ENCODE results near the gene SIDT1. TPM values are rescaled to one million over a fixed set of nuclear protein-coding genes. Genes with fewer than 3 reads are reported as not detected.

Gene SIDT1
- total RNA-seq, 1 experiment from 2014 or later = not detected

GRCh38 chr3:113617726-113618125 is 85.4 kb downstream of the SIDT1 start:
- Histone ChIP-seq H3K4ac (ENCODE audit: low read depth, low read length) (no peak overlapping the region), H3K9me3 (ENCODE audit: control insufficient read depth, low read depth, low read length) (no peaks in the 10 kb centered on the region), H2BK20ac (ENCODE audit: low read depth, low read length, poor library complexity, severe bottlenecking) (no peak overlapping the region), H2BK15ac (ENCODE audit: low read depth, low read length) (no peak overlapping the region), H4K91ac (ENCODE audit: insufficient read length, low read depth, low read length) (no peak overlapping the region), H2AK5ac (ENCODE audit: insufficient read length, low read length) (no peak overlapping the region), H3K14ac (ENCODE audit: insufficient read depth, low read length) (no peak overlapping the region), H4K5ac (ENCODE audit: insufficient read length, low read depth, low read length) (no peak overlapping the region), H3K56ac (ENCODE audit: insufficient read length, low read depth, low read length) (no peak overlapping the region), H3K79me2 (ENCODE audit: insufficient read depth, low read length) (no peaks in the 10 kb centered on the region), H4K8ac (replicated peaks; ENCODE audit: insufficient read length, low read depth, low read length) (no peak overlapping the region), H4K20me1 (ENCODE audit: control insufficient read depth, insufficient read depth, insufficient read length) (no peaks in the 10 kb centered on the region), H3K23ac (ENCODE audit: insufficient read length, low read depth, low read length) (no peak overlapping the region), H2AFZ (ENCODE audit: low read length) (no peak overlapping the region), H3K27me3 (ENCODE audit: insufficient read depth, low read length) (no peaks in the 10 kb centered on the region), H3K9ac (ENCODE audit: extremely low read depth, insufficient read length, low read length) (no peak overlapping the region), H3K27ac (ENCODE audit: insufficient read length, low read depth, low read length) (no peak overlapping the region), H3K23me2 (ENCODE audit: insufficient read length, low read depth, low read length, poor library complexity, severe bottlenecking) (no peaks in the 10 kb centered on the region), H3T11ph (ENCODE audit: low read length) (no peak overlapping the region), H2BK5ac (ENCODE audit: insufficient read length, low read length) (no peak overlapping the region), H3K79me1 (ENCODE audit: insufficient read depth, low read depth, low read length, poor library complexity, severe bottlenecking) (no peaks in the 10 kb centered on the region), H2BK12ac (ENCODE audit: insufficient read length, low read depth, low read length) (no peak overlapping the region), H3K4me2 (ENCODE audit: insufficient read depth, insufficient read length, low read length) (no peak overlapping the region), H2BK120ac (ENCODE audit: low read depth, low read length, poor library complexity, severe bottlenecking) (no peak overlapping the region), H3K18ac (ENCODE audit: insufficient read length, low read depth, low read length) (no peak overlapping the region), H3K4me1 (ENCODE audit: insufficient read depth, low read length) (no peaks in the 10 kb centered on the region)
- TF ChIP-seq, protein P1, sequence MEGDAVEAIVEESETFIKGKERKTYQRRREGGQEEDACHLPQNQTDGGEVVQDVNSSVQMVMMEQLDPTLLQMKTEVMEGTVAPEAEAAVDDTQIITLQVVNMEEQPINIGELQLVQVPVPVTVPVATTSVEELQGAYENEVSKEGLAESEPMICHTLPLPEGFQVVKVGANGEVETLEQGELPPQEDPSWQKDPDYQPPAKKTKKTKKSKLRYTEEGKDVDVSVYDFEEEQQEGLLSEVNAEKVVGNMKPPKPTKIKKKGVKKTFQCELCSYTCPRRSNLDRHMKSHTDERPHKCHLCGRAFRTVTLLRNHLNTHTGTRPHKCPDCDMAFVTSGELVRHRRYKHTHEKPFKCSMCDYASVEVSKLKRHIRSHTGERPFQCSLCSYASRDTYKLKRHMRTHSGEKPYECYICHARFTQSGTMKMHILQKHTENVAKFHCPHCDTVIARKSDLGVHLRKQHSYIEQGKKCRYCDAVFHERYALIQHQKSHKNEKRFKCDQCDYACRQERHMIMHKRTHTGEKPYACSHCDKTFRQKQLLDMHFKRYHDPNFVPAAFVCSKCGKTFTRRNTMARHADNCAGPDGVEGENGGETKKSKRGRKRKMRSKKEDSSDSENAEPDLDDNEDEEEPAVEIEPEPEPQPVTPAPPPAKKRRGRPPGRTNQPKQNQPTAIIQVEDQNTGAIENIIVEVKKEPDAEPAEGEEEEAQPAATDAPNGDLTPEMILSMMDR (conservative IDR thresholded peaks at IDR 0.05) = no peak
- H3K4me3 Mint-ChIP-seq = no peak overlapping the region
- no CpG with 5 or more reads among the region's 2 CpGs for WGBS (ENCODE audit: extremely low coverage, insufficient read length, low lambda C conversion rate)
- H3K27me3 Mint-ChIP-seq (ENCODE audit: low read depth) = no peaks in the 10 kb centered on the region
- no peak overlapping the region for H3K27ac Mint-ChIP-seq
- H3K4me1 Mint-ChIP-seq = no peaks in the 10 kb centered on the region
- H3K36me3 Mint-ChIP-seq (ENCODE audit: insufficient read depth in 1 of 3, low read depth in 3 of 3) = no peaks in the 10 kb centered on the region
- H3K9me3 Mint-ChIP-seq = no peaks in the 10 kb centered on the region
- no peak for DNase-seq

Measured in H9 (cell line).